Fibroblast of skin of left quadriceps (primary cell): ENCODE data around the gene VWA8.
"Not testable (repeated sequence)": the region's sequence is repeated elsewhere in the genome, so short reads cannot be mapped to it uniquely, and the experiment has no call there.

Source experiments
- DNase-seq, 2 experiments: peaks; one replicate each; pipeline ENCODE4 v3.0.0-alpha.2; 2013; ENCODE audit warnings: low read depth in 2 of 2

Gene VWA8

DNA sequence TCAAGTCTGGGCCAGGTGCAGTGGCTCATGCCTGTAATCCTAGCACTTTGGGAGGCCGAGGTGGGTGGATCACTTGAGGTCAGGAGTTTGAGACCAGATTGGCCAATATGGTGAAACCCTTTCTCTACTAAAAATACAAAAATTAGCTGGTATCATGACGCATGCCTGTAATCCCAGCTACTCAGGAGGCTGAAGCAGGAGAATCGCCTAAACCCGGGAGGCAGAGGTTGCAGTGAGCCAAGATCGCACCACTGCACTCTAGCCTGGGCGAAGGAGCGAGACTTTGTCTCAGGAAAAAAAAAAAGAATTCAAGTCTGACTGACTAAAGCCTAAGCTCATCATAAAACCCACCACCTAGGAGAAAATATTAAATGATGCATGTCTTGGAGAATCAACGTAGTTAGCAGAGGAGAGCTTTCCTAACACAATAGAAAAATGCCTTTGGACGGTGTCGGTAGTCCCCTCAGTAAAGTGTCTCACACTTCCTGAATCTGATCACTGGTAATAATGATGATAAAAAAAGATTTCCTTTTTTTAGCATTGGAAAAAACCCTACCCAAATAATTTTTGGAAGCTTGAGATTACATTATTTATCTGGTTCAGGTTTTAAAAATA, 313.1 kb downstream of the VWA8 start:
- DNase-seq: not testable (repeated sequence)

DNA sequence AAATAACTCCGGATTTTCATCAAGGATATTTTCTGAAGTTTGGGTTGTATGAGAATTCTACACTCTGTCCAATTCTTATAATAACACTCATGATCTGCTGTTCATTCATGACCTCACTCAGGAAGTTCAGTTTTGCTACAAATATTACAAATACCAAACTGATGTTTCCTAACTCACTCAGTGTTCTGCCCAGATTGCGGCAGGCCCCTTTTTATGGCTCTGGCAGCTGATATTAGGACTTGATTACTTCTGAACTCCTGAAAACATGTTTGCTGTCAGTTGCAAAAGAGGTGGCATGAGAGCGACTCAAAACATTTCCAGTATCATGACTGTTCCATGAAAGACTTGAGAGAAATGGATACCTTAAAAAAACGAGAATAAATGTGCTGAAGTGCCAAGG, 315.6 kb downstream of the VWA8 start:
- peak; percentile 72 to 78 for DNase-seq

DNA sequence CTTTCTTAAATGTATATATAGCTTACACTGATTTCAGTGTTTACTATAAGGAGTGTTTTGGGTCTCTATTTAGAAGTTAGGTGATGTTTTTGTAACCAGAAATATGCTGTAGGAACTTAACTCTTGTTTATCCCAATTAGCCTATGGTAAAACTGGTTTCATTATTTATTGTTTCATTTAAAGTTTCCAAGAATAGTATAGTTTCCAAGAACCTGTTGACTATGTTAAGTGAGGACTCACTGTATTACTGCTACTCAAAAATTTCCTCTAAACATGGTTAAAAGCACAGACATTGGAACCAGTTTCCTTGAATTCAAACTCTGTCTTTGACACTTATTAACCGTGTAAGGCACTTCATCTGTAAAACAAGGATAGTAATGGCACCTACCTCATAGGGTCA, 316.2 kb downstream of the VWA8 start:
- no peak for DNase-seq

DNA sequence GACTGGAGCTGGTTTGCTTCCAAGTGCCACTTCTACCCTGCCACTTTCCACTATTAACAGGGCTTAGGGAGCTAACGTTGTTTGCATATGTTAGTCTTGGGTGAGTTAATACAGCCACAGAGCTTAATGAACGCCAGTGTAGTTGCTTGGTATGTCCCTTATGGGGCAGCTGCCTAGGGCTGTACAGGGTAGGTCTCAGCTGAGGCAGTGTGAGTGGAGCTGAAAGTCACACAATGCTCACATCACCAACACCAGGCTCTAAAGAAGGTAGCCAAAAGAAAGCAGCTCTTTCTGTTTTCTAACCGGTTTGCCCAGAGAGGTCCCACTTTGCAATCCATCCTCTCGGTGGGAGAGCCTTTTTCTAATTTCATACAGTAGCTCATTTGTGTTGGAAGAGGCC, 317.4 kb downstream of the VWA8 start:
- no peak for DNase-seq

DNA sequence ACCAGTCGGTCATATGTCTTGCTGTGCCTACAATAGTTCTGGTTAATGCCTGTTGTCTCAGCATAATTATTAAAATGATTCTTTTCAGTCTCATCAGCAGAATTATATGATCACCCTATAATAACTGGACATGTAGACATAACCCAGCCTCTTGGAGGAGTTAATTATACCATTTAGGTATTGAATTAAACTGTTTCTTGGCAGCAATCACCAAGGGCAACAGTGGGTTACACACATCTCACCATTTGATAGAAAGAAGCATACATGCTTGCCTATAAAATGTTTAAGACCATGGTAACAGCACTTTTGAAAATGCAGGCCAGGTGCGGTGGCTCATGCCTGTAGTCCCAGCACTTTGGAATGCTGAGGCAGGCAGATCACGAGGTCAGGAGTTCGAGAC, 318.9 kb downstream of the VWA8 start:
- DNase-seq: no peak

GRCh38 chr13:41641429-41641828, 319.5 kb downstream of the VWA8 start:
- DNase-seq: no peak

GRCh38 chr13:41639955-41640780, 320.7 kb downstream of the VWA8 start:
- DNase-seq: no peak

GRCh38 chr13:41639237-41639904, 321.5 kb downstream of the VWA8 start:
- no peak for DNase-seq

GRCh38 chr13:41637586-41637985, 323.3 kb downstream of the VWA8 start:
- DNase-seq: no peak

DNA sequence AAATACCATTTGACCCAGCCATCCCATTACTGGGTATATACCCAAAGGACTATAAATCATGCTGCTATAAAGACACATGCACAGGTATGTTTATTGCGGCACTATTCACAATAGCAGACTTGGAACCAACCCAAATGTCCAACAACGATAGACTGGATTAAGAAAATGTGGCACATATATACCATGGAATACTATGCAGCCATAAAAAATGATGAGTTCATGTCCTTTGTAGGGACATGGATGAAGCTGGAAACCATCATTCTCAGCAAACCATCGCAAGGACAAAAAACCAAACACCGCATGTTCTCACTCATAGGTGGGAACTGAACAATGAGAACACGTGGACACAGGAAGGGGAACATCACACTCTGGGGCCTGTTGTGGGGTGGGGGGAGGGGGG, 323.9 kb downstream of the VWA8 start:
- DNase-seq: not testable (repeated sequence)

DNA sequence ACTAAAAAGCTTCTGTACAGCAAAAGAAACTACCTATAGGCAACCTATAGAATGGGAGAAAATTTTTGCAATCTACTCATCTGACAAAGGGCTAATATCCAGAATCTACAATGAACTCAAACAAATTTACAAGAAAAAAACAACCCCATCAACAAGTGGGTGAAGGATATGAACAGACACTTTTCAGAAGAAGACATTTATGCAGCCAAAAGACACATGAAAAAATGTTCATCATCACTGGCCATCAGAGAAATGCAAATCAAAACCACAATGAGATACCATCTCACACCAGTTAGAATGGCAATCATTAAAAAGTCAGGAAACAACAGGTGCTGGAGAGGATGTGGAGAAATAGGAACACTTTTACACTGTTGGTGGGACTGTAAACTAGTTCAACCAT, 324.3 kb downstream of the VWA8 start:
- not testable (repeated sequence) for DNase-seq

DNA sequence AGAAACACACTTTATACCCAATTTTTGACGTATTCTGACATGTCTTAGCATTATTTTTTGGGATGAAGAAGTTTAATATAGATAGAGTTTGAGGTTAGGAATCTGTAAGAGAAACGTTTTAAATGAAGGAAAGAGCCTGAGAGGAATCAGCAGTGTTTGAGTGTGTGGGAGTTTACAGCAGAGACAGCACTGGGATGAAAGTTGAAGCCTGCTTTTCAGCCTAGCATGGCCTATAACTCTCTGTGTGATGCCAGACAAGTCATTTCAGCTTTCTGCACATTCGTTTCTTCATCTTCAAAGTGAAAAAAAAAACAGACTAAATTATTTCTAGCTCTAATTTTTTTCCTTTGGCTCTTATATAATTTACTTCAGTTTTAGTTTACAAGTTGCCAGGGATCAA, 326.5 kb downstream of the VWA8 start:
- no peak for DNase-seq

DNA sequence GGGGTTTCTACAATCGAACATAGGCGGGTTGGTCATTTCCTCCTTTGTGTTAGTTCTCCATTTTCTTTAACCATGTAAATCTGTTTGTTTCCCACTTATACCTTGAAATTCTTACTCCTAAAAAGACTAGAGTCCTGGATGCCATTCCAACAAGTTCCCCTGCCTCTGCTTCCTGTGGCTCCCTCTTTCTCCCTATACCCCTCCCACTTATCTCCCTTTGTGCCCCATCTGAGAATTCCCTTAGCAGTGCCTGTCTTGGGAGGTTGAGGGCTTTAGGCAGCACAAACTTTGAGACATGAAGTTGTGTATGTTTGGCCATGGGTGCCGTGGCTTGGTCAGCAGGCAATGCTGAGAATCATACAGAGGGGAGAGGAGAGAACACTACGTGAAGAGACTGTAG, 327.1 kb downstream of the VWA8 start:
- no peak for DNase-seq

GRCh38 chr13:41631296-41631965, 329.5 kb downstream of the VWA8 start:
- DNase-seq: no peak

GRCh38 chr13:41627425-41627824, 333.5 kb downstream of the VWA8 start:
- DNase-seq: no peak

- no peak for DNase-seq
Observed at GRCh38 chr13:41624041-41624440, 336.9 kb downstream of the VWA8 start.

- peak; percentile 78 to 80 for DNase-seq
Observed at GRCh38 chr13:41622432-41623429, 338.2 kb downstream of the VWA8 start.

DNA sequence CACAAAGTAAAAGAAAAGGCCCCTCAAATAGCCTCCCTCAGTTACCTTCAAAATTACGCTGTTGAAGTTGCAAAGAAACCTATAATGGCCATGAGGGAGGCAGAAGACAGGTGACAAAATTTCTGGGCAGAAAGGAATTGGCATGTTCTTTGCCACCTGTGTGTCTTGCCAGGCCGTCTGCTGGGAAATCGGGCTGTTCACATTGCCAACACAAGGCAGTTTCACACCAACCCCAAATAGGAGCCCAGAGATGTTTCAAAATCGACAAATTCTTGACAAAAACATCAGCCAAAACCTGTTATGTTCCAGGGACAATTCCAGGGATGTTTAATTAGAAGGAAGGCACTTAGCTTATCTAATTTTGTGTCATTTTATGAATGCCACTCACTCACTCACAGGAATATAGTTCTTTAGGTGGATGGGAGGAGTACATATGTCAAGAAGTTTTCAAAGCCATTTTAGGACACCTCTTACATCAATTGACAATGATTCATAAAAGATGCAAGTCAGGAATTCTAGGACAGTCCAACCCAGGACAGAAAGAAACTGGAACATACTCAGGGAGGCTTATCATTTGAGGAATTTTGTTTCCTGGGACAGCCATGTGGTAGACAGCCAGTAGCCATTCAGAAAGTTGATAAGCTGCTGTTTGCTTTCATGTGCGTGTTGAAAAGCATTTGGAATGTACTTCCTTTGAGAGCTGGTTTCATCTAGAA, 339.0 kb downstream of the VWA8 start:
- DNase-seq: no peak

DNA sequence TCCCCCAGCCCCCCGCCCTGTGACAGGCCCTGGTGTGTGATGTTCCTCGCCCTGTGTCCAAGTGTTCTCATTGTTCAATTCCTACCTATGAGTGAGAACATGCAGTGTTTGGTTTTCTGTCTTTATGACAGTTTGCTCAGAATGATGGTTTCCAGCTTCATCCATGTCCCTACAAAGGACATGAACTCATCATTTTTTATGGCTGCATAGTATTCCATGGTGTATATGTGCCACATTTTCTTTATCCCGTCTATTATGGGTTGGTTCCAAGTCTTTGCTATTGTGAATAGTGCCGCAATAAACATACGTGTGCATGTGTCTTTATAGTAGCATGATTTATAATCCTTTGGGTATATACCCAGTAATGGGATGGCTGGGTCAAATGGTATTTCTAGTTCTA, 343.3 kb downstream of the VWA8 start:
- DNase-seq: not testable (repeated sequence)

- no peak for DNase-seq
Observed at GRCh38 chr13:41616151-41616550, 344.8 kb downstream of the VWA8 start.

DNA sequence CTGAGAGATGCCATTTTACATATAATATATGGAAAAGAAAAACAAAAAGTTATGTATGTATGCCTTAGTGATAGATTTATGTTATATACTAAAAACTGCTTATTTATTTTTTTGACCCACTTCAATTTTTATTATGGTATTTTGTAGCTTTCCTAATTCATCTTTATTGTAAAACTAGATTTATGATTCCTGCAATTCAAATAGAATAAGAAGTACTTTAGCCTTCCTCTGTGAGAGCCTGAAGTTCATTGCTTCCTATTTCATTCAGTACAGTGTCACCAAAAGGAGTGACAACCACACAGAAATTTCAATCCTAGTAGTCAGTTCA, 345.4 kb downstream of the VWA8 start:
- no peak for DNase-seq
